ENCODE measurements around the gene NOXO1. TPM values are rescaled to one million over a fixed set of nuclear protein-coding genes. Genes with fewer than 3 reads are reported as not detected.

The NOXO1 gene
- total RNA-seq, 2 experiments from 2014 or later = not detected

- intact Hi-C loops (cut with micrococcal nuclease) = no loop called here
- H3K27me3 Mint-ChIP-seq = no peaks in the 10 kb centered on the region
Observed at GRCh38 chr16:2002406-2003230, 21.3 kb upstream of the NOXO1 start.

GRCh38 chr16:2001456-2002355 lies 20.4 kb upstream of the NOXO1 start:
- peaks cover 18% of the 10 kb centered on the region for H3K4me1 Mint-ChIP-seq (ENCODE audit: low read depth)
- H3K27ac Mint-ChIP-seq = no peak overlapping the region
- H3K36me3 Mint-ChIP-seq = peaks cover 25% of the 10 kb centered on the region
- no peak for DNase-seq
- H3K27me3 Mint-ChIP-seq = no peaks in the 10 kb centered on the region
- no peaks in the 10 kb centered on the region for H3K9me3 Mint-ChIP-seq
- H3K4me3 Mint-ChIP-seq = no peak overlapping the region
- ChIA-PET POLR2A (no interaction called here), CTCF (no interaction called here)
- intact Hi-C loops (cut with micrococcal nuclease) = no loop called here

More at GRCh38 chr16:2002406-2003230, 21.3 kb upstream of the NOXO1 start:
- Mint-ChIP-seq H3K36me3 (peaks cover 23% of the 10 kb centered on the region), H3K27ac (no peak overlapping the region), H3K4me3 (no peak overlapping the region), H3K4me1 (ENCODE audit: low read depth) (peaks cover 26% of the 10 kb centered on the region), H3K9me3 (no peaks in the 10 kb centered on the region)
- ChIA-PET POLR2A (interaction anchor here (0.5 to 1.0 kb wide), 2 partner anchors 13 to 354 kb away, joined by 3 to 6 read pairs; partner anchors contain the start of gene SYNGR3), CTCF (interaction anchor here (0.9 to 2.1 kb wide), 11 partner anchors 9 to 152 kb away, joined by 3 to 18 read pairs (median 6); partner anchors contain the start of genes GFER, NTHL1, RNF151 and SYNGR3)
- no peak for DNase-seq

GRCh38 chr16:2001035-2001434 lies 19.8 kb upstream of the NOXO1 start:
- Mint-ChIP-seq H3K27me3 (no peaks in the 10 kb centered on the region), H3K4me1 (ENCODE audit: low read depth) (peaks cover 14% of the 10 kb centered on the region), H3K36me3 (peaks cover 24% of the 10 kb centered on the region), H3K9me3 (no peaks in the 10 kb centered on the region), H3K27ac (no peak overlapping the region), H3K4me3 (no peak overlapping the region)
- DNase-seq = no peak
- ChIA-PET CTCF (no interaction called here), POLR2A (no interaction called here)
- intact Hi-C loops (cut with micrococcal nuclease) = no loop called here

GRCh38 chr16:1999866-2000514 lies 18.7 kb upstream of the NOXO1 start:
- ChIA-PET POLR2A (no interaction called here), CTCF (no interaction called here)
- DNase-seq = no peak
- Mint-ChIP-seq H3K27me3 (no peaks in the 10 kb centered on the region), H3K36me3 (peaks cover 24% of the 10 kb centered on the region), H3K4me1 (ENCODE audit: low read depth) (peaks cover 9% of the 10 kb centered on the region), H3K4me3 (no peak overlapping the region), H3K27ac (no peak overlapping the region), H3K9me3 (no peaks in the 10 kb centered on the region)
- intact Hi-C loops (cut with micrococcal nuclease) = no loop called here

GRCh38 chr16:1998852-1999801 lies 17.9 kb upstream of the NOXO1 start:
- Mint-ChIP-seq H3K27me3 (no peaks in the 10 kb centered on the region), H3K9me3 (no peaks in the 10 kb centered on the region), H3K4me3 (no peak overlapping the region), H3K36me3 (peaks cover 24% of the 10 kb centered on the region), H3K27ac (no peak overlapping the region), H3K4me1 (ENCODE audit: low read depth) (peaks cover 4% of the 10 kb centered on the region)
- no peak for DNase-seq
- POLR2A ChIA-PET = no interaction called here
- CTCF ChIA-PET = interaction anchor here (0.7 kb wide), 1 partner anchor 9 kb away, joined by 3 read pairs; no protein-coding TSS in a partner anchor
- intact Hi-C loops (cut with micrococcal nuclease) = no loop called here

GRCh38 chr16:1998360-1998835 lies 17.1 kb upstream of the NOXO1 start:
- H3K9me3 Mint-ChIP-seq = no peaks in the 10 kb centered on the region
- intact Hi-C loops (cut with micrococcal nuclease) = no loop called here

GRCh38 chr16:1997494-1998359 lies 16.5 kb upstream of the NOXO1 start:
- peaks cover 14% of the 10 kb centered on the region for H3K4me1 Mint-ChIP-seq (ENCODE audit: low read depth)
- no peak overlapping the region for H3K4me3 Mint-ChIP-seq
- ChIA-PET POLR2A (no interaction called here), CTCF (interaction anchor here (0.7 to 1.0 kb wide), 2 partner anchors 7 to 215 kb away, joined by 3 read pairs; partner anchors contain the start of genes NUBP2 and SPSB3)
- peaks cover 24% of the 10 kb centered on the region for H3K36me3 Mint-ChIP-seq
- no peaks in the 10 kb centered on the region for H3K9me3 Mint-ChIP-seq
- intact Hi-C loops (cut with micrococcal nuclease) = no loop called here
- no peak overlapping the region for H3K27ac Mint-ChIP-seq
- DNase-seq = no peak
- no peaks in the 10 kb centered on the region for H3K27me3 Mint-ChIP-seq

More at GRCh38 chr16:1998360-1998835, 17.1 kb upstream of the NOXO1 start:
- Mint-ChIP-seq H3K27me3 (no peaks in the 10 kb centered on the region), H3K36me3 (peaks cover 24% of the 10 kb centered on the region), H3K4me3 (no peak overlapping the region), H3K27ac (no peak overlapping the region), H3K4me1 (ENCODE audit: low read depth) (peaks cover 12% of the 10 kb centered on the region)
- CTCF ChIA-PET = interaction anchor here (0.7 kb wide), 1 partner anchor 8 kb away, joined by 3 read pairs; no protein-coding TSS in a partner anchor
- no peak for DNase-seq
- POLR2A ChIA-PET = no interaction called here

GRCh38 chr16:1993731-1994131 lies 12.5 kb upstream of the NOXO1 start:
- Mint-ChIP-seq H3K4me3 (no peak overlapping the region), H3K4me1 (ENCODE audit: low read depth) (peaks cover 25% of the 10 kb centered on the region), H3K9me3 (no peaks in the 10 kb centered on the region), H3K27me3 (peaks cover 10% of the 10 kb centered on the region), H3K36me3 (peaks cover 9% of the 10 kb centered on the region), H3K27ac (peak overlapping the region; percentile 45)
- POLR2A ChIA-PET = interaction anchor here (0.6 to 1.0 kb wide), 2 partner anchors 29 to 412 kb away, joined by 3 read pairs; partner anchors contain the start of gene RPS2
- intact Hi-C loops (cut with micrococcal nuclease) = loop anchor here (2.0 kb wide), 2 partner anchors 15 to 29 kb away; partner anchors contain the start of genes RPS2 and ZNF598
- peak; percentile 72 for DNase-seq
- CTCF ChIA-PET = interaction anchor here (1.3 to 1.8 kb wide), 3 partner anchors 9 to 147 kb away, joined by 4 to 15 read pairs (median 4); no protein-coding TSS in a partner anchor

- peaks cover 12% of the 10 kb centered on the region for H3K27me3 Mint-ChIP-seq
- ChIA-PET POLR2A (interaction anchor here (2.6 to 2.8 kb wide), 3 partner anchors 21 to 162 kb away, joined by 8 to 25 read pairs (median 10); partner anchors contain the start of genes RPS2, TBL3 and TRAF7), CTCF (interaction anchor here (1.5 to 1.8 kb wide), 2 partner anchors 10 to 11 kb away, joined by 4 to 15 read pairs; no protein-coding TSS in a partner anchor)
- H3K36me3 Mint-ChIP-seq = peaks cover 5% of the 10 kb centered on the region
- H3K4me3 Mint-ChIP-seq = no peak overlapping the region
- peaks cover 25% of the 10 kb centered on the region for H3K4me1 Mint-ChIP-seq (ENCODE audit: low read depth)
- intact Hi-C loops (cut with micrococcal nuclease) = loop anchor here (1.0 to 2.0 kb wide), 4 partner anchors 9 to 34 kb away; partner anchors contain the start of genes GFER, NDUFB10, RPS2 and ZNF598
- no peaks in the 10 kb centered on the region for H3K9me3 Mint-ChIP-seq
- no peak overlapping the region for H3K27ac Mint-ChIP-seq
- DNase-seq = no peak
Observed at GRCh38 chr16:1992704-1993317, 11.5 kb upstream of the NOXO1 start.

Measured in activated CD4-positive, alpha-beta memory T cell treated with anti-CD3 and anti-CD28 coated beads for 36 hours (primary cell).